ENCODE results near the gene AIP.

DNA sequence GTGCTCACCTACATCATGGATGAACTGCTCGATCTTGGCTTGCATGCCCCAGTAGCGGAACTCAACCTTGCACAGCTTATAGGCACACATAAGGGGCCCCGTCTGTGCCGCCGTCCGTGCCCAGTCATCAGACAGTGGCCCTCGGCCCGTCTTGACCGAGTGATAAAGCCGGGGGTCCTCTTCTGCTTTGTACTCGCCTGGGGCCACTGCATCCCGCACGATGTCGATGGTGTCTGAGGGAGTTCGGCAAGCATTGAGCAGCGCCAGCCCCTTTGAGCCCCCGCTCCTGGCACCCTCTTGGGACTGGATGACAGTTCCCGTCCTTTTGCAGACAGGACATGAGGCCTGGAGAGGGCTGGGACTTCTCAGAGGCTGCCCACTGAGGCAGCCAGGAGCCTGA is 19.0 kb downstream of the AIP start:
- TF ChIP-seq, protein P1, sequence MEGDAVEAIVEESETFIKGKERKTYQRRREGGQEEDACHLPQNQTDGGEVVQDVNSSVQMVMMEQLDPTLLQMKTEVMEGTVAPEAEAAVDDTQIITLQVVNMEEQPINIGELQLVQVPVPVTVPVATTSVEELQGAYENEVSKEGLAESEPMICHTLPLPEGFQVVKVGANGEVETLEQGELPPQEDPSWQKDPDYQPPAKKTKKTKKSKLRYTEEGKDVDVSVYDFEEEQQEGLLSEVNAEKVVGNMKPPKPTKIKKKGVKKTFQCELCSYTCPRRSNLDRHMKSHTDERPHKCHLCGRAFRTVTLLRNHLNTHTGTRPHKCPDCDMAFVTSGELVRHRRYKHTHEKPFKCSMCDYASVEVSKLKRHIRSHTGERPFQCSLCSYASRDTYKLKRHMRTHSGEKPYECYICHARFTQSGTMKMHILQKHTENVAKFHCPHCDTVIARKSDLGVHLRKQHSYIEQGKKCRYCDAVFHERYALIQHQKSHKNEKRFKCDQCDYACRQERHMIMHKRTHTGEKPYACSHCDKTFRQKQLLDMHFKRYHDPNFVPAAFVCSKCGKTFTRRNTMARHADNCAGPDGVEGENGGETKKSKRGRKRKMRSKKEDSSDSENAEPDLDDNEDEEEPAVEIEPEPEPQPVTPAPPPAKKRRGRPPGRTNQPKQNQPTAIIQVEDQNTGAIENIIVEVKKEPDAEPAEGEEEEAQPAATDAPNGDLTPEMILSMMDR (IDR thresholded peaks at IDR 0.05; ENCODE audit: borderline replicate concordance, extremely low read depth, low read length, poor library complexity, severe bottlenecking) = no peak
- TF ChIP-seq EZH2 (IDR thresholded peaks at IDR 0.05; ENCODE audit: borderline replicate concordance, low read depth, low read length, severe bottlenecking) = no peak

Data from DND-41 (cell line).